Left renal cortex interstitium (tissue), 4 donors: ENCODE results near the gene COL4A2. TPM values are rescaled to one million over a fixed set of nuclear protein-coding genes. Genes with fewer than 3 reads are reported as not detected.
"Not testable (repeated sequence)": the region's sequence is repeated elsewhere in the genome, so short reads cannot be mapped to it uniquely, and the experiment has no call there.

ENCODE experiments used
- DNase-seq, 4 donors: peaks; one replicate each; pipeline ENCODE4 v3.0.0-alpha.2; 2013; ENCODE audit warnings: low read depth in 4 of 4, low spot score in 2 of 4, missing footprints in 1 of 4
- polyA plus RNA-seq, 4 donors: library from polyadenylated mRNA; unstranded; fragments of 120-200 nt; gene quantifications; one replicate each; pipeline ENCODE4 v1.2.1, GENCODE V29; 2013; ENCODE audit not compliant: insufficient read length in 4 of 4

COL4A2 gene
- polyA plus RNA-seq, 4 donors = 413 to 571 (median 494) TPM

GRCh38 chr13:110319774-110320509, 12.9 kb downstream of the COL4A2 start:
- DNase-seq = no peak

- no peak for DNase-seq
These were observed 13.6 kb downstream of the COL4A2 start for GRCh38 chr13:110320645-110321044.

- not testable (repeated sequence) for DNase-seq
These were observed 14.5 kb downstream of the COL4A2 start for GRCh38 chr13:110321573-110321972.

DNA sequence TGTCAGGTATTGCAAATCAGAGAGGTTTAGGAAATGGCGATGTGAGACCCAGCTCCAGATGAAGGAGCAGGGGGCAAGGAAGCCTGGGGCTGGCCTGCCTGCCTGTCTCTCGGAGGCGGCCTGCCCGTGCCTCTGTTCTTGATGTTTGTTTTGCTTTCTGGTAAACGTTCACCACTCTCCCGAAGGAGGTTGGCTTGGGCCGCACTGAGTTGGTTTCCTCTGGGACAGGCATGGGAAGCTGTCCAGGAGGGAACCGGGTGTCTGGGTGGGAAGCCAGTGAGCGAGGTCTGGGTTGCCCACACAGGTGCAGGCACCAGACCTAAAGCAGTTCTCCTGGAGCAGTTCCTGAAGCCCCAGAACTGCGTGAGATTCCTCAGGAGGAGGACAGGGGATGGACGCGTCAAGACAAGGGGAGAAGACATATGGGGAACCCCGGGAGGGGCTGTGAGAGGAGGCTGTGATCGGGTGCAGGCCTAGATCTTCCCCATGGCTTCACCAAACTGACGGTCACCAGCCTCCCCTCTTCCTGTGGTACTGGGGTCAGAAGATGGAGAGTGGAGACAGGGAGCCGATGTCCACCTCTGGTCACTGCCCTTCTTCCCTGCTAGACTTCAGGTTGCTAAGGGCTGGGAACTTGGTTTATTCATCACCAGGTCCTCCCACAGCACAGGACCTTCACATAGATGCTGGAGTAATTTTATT, 15.2 kb downstream of the COL4A2 start:
- no peak for DNase-seq

GRCh38 chr13:110322828-110323171, 15.7 kb downstream of the COL4A2 start:
- no peak for DNase-seq

DNA sequence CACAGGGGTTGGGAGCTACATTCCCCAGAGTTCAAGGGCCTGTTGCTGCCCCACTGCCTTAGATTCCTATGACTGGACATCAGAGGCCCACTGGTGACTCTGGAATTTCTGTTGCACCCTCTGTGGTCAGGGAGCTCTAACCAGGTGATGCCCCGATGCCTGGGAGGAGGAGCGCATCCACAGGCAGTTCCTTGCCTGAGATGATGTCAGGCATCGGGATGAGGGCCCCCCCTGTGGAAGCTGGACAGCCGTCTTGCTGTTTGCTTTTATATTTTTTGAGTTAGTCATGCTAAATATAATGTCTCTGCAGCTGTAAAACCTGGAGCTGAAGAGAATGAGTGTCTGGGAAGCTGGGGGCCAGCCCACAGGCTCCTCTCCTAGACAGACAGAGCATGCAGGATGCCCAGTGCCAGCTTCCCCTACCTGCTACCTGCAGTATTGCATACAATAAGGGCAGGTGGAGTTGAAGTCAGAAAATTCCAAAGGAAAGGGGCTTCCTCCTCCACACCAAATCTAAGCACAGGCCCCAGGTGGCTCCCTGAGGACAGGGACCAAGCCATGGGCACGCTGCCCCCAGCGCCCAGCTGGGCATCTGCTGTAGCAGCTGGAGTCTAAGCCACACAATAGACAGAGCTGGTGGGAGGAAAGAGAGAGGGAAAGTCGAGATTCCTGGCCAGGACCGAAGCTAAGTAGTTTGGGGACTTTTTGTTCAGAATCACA, 16.2 kb downstream of the COL4A2 start:
- no peak for DNase-seq

DNA sequence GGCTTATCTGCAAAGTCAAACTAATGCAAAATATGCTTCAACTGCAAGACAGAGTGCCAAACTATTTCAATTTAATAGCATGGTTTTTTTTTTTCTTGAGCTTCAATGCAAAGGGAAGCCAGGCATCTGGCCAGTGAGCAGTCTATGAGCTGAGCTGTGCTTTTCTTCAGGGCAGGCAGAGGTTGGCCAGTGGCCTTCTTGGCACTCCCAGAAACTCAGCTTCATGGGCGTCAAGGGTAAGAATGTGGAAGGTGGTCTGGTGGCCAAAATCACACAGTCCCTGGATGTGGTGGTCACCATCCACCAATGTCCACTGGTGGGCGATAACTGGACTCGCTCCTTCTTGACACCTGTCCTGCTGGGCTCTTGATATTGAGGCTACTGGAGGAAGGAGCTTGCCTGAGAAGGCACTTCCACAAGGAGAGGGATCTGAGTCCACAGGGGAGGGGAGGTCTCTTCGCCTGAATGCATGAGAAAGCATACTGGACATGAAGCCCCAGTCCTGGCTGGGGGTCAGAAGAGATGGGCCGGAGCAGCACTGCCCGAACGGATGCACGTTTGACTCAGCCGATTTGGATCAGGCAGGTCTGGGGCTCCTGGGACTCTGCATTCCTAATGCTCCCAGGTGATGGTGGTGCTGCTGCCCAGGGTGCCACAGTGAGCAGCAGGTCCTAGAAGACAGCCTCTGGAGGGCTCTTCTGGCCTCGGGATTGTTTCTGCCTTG, 17.1 kb downstream of the COL4A2 start:
- no peak for DNase-seq

- DNase-seq = no peak
These were observed 19.3 kb downstream of the COL4A2 start for GRCh38 chr13:110326263-110326904.

GRCh38 chr13:110327051-110327721, 20.1 kb downstream of the COL4A2 start:
- no peak for DNase-seq

- DNase-seq = no peak
These were observed 21.5 kb downstream of the COL4A2 start for GRCh38 chr13:110328573-110328972.

- DNase-seq = no peak
These were observed 22.2 kb downstream of the COL4A2 start for GRCh38 chr13:110329258-110329657.

GRCh38 chr13:110329798-110330461, 22.8 kb downstream of the COL4A2 start:
- DNase-seq = no peak

DNA sequence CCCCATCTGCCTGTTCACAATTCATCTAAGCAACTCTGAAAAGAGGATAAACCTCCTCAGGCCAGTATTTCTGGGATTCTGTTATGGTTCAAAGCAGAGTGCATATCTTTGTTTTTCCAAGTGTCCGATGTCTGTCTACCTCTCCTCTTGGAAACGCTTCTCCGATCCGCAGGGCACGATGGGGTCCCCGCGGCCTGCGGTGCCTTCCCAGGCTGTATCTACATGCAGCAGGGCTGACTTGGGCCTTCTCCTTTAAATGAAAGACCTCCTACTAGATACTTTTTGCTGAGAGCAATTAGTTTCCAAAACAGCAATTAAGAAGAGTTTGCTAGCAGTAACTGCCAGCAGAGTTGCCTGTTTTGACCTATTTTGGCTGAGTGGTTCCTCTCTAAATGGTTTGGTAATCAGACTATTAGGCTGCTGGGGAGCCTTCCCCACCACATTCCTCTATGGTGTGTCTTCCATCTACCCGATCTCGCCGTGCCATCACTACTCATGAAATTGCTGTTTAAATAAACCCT, 23.5 kb downstream of the COL4A2 start:
- no peak for DNase-seq

GRCh38 chr13:110331362-110331761, 24.3 kb downstream of the COL4A2 start:
- no peak for DNase-seq

DNA sequence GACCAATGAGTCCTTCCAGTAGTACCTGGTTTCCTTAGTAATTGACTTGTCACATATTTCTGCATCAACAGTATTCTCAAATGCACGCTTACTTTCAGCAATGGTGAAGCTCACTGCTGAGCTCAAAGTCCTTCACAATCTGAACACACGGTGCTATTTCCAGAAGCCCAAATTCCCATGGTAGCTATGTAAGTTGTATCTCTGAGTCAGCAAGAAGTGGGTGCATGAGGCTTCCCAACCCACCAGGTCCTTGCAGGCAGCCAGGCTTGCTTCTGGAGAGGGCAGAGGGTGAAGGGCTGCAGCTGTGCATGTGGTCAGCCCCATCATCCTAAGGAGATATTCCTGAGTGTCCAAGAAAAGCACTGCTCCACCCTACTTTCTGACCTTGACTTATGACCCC, 25.7 kb downstream of the COL4A2 start:
- no peak for DNase-seq

DNA sequence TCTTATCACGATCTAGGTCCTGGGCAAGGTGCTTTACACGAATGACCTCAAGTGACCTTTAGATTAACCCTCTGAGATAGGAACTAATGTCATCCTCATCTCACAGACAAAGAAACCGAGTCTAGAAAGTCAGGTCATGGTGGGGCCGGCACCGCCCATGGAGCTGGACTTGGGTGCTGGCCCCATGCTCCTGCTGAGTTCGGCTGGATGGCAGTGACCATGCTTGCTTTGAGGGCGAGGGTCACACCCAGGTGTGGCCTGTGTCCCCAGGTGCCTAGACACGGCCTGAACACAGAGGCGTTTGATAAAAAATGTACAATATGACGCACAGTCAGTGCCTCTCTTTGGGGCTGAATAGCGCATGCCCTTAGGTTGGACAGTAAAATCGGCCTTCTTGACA, 26.8 kb downstream of the COL4A2 start:
- DNase-seq = no peak

DNA sequence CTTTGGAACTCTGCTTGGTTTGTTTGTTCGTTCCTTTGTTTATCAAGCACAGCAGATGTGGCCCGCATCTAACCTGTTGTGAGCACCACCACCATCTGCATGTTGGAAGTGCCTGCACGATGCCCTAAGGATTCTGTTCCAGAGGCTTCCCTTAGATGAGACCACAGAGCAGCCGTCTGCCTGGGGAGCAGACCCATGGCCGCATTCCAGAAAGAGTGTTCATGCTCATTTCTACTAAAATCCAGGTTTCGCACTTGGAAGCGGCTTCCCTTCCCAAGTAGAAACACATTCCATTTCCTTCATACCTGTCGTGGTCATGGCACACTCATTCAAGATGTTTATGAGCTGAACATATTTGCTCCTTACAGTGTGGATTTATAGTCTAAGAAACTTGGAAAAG, 27.2 kb downstream of the COL4A2 start:
- no peak for DNase-seq

- DNase-seq = no peak
These were observed 27.9 kb downstream of the COL4A2 start for GRCh38 chr13:110334841-110335490.

GRCh38 chr13:110336108-110336507, 29.0 kb downstream of the COL4A2 start:
- no peak for DNase-seq
